ENCODE results near the gene BRCA1.

GRCh38 chr17:43040655-43041054 lies 84.5 kb downstream of the BRCA1 start:
- TF ChIP-seq CTCF (conservative IDR thresholded peaks at IDR 0.05) = no peak
- TF ChIP-seq ZFX (IDR thresholded peaks at IDR 0.05) = no peak
